Measurements from ENCODE around the gene NF2. TPM values are rescaled to one million over a fixed set of nuclear protein-coding genes. Genes with fewer than 3 reads are reported as not detected.

Gene NF2
- total RNA-seq, 4 donors from 2014 or later, result 17.7 to 52.9 (median 33.8) TPM

GRCh38 chr22:29718949-29719898 is 115.8 kb downstream of the NF2 start:
- Histone ChIP-seq H3K9me3 (no peaks in the 10 kb centered on the region), H3K36me3 (no peaks in the 10 kb centered on the region), H3K4me1 (peaks cover 0 to 5% of the 10 kb centered on the region in 2 donors), H3K27me3 (peaks cover 6 to 9% of the 10 kb centered on the region in 2 donors), H3K4me3 (no peak overlapping the region), H3K27ac (no peak overlapping the region)
- intact Hi-C loops (cut with DNase I; ENCODE audit: low total_unique reads), result no loop called here
- no peak for DNase-seq
- TF ChIP-seq CTCF (IDR thresholded peaks at IDR 0.05) (no peak), POLR2A (IDR thresholded peaks at IDR 0.05) (no peak)

DNA sequence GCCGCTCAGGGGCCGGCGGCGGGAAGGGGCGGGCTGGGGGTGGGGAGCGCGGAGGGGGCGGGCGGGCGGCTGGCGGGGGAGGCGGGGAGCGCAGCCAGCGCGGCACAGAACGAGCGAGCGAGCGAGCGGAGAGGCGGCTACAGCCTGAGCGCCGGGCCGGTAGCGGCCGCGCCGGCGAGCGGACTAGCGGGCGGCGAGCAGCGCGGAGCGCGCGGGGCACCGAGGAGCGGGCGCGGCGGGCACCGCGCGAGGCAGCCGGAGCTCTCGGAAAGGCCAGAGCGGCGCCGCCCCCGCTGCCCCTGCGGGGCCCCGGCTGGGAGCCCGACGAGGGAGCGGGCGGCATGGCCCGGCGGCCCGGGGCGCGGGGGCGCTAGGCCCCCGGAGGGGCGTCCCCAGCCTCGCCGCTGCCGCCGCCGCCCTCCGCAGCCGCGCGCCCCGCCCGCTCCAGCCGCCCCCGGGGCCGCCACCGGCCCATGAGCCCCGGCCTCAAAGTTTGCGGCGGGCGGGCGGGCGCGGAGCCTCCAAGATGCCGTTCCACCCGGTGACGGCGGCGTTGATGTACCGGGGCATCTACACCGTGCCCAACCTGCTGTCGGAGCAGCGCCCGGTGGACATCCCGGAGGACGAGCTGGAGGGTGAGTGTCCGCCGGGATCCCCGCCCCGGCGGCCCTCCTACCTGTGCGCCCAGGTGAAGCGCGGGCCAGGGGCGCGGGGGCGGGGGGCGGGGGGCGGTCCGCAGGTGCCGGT is 116.6 kb downstream of the NF2 start, which contains the start of gene CABP7:
Gene CABP7, plus strand, starts transcription at position 105 of the 747 bp plus-strand sequence. Its CDS starts 422 bp downstream, at position 527.
- Histone ChIP-seq H3K27ac (no peak within 1 kb of the TSS), H3K9me3 (no peaks in the 10 kb centered on the region), H3K4me3 (no peak within 1 kb of the TSS), H3K4me1 (peaks cover 0 to 5% of the 10 kb centered on the region in 2 donors), H3K36me3 (no peaks in the 10 kb centered on the region), H3K27me3 (peaks cover 6 to 9% of the 10 kb centered on the region in 2 donors)
- no peak for DNase-seq
- TF ChIP-seq CTCF (IDR thresholded peaks at IDR 0.05) (no peak), POLR2A (IDR thresholded peaks at IDR 0.05) (no peak)
- intact Hi-C loops (cut with DNase I; ENCODE audit: low total_unique reads), result no loop called here

DNA sequence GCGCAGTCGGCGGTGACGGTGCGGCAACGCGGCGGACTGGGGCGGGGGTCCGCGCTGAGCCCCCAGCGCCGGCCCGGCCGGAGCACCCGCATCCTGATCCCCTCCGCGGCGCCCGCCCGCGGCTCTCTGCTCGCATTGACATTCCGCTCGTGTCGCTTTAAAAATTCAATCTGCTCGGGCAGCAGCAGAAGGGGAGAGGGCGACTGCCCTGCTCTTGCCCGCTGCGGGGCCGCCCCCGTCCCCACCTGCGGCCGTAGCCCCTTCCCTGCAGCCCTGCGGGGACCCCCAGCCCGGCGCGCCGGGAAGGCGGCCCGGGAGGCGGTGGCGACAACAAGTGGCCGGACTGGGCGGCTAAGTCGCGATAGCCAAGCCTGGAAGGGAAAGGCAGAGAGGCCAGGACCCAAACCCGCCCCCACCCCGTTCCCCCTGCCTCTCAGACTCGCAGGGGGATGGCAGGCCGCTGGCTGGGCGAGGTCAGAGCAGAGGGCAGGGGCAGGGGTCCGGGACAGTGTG is 117.4 kb downstream of the NF2 start:
- Histone ChIP-seq H3K9me3 (no peaks in the 10 kb centered on the region), H3K27ac (no peak overlapping the region), H3K4me3 (no peak overlapping the region), H3K4me1 (peaks cover 0 to 5% of the 10 kb centered on the region in 2 donors), H3K27me3 (peaks cover 6 to 9% of the 10 kb centered on the region in 2 donors), H3K36me3 (no peaks in the 10 kb centered on the region)
- intact Hi-C loops (cut with DNase I; ENCODE audit: low total_unique reads), result no loop called here
- DNase-seq, result no peak
- TF ChIP-seq POLR2A (IDR thresholded peaks at IDR 0.05), result no peak
- TF ChIP-seq CTCF (IDR thresholded peaks at IDR 0.05), result no peak

- no peak for TF ChIP-seq CTCF (IDR thresholded peaks at IDR 0.05)
- TF ChIP-seq POLR2A (IDR thresholded peaks at IDR 0.05), result no peak
Observed at GRCh38 chr22:29722151-29722550, 118.7 kb downstream of the NF2 start.

More at GRCh38 chr22:29722151-29722550, 118.7 kb downstream of the NF2 start:
- DNase-seq, result no peak
- Histone ChIP-seq H3K4me1 (peaks cover 0 to 5% of the 10 kb centered on the region in 2 donors), H3K27ac (no peak overlapping the region), H3K4me3 (no peak overlapping the region), H3K36me3 (no peaks in the 10 kb centered on the region), H3K9me3 (no peaks in the 10 kb centered on the region), H3K27me3 (peaks cover 6 to 9% of the 10 kb centered on the region in 2 donors)
- intact Hi-C loops (cut with DNase I; ENCODE audit: low total_unique reads), result no loop called here
